K562 (cell line): Measurements from ENCODE around the gene PRRC2A. TPM values are rescaled to one million over a fixed set of nuclear protein-coding genes. Genes with fewer than 3 reads are reported as not detected.

Experiments
- BHLHE40 ChIP-seq: IDR thresholded peaks from 2 replicates; pipeline ENCODE4 v1.6.1; 2011; ENCODE audit warnings: low read length, improper control_type of control experiment
- CUX1 ChIP-seq: fragments of 200-800 bp; sonication (Bioruptor generic); IDR thresholded peaks from 2 replicates; pipeline ENCODE4 v1.6.1; 2016; ENCODE audit warnings: missing genetic modification characterization, missing compliant biosample characterization
- E2F5 ChIP-seq: sonication (generic); formaldehyde crosslinking; IDR thresholded peaks from 2 replicates; pipeline ENCODE4 v1.8.0; 2022; ENCODE audit warnings: mild to moderate bottlenecking, missing genetic modification reagents
- EP400 ChIP-seq: fragments of 450-650 bp; IDR thresholded peaks from 2 replicates; pipeline ENCODE4 v1.6.1; 2017; ENCODE audit warnings: antibody characterized with exemption, mild to moderate bottlenecking, moderate library complexity
- FOS ChIP-seq: IDR thresholded peaks from 3 replicates; pipeline ENCODE4 v1.6.1; 2011; ENCODE audit not compliant: insufficient read length; ENCODE audit errors: extremely low read depth
- FOXJ3 ChIP-seq: sonication (generic); formaldehyde crosslinking; IDR thresholded peaks from 2 replicates; pipeline ENCODE4 v1.4.0; 2020; ENCODE audit warnings: mild to moderate bottlenecking, missing genetic modification reagents
- HEY1 ChIP-seq: fragments of 250-450 bp; sonication (Bioruptor Pico); IDR thresholded peaks from 2 replicates; pipeline ENCODE4 v1.5.0; 2020; ENCODE audit warnings: mild to moderate bottlenecking, moderate library complexity, borderline replicate concordance
- JUN ChIP-seq, 2 experiments: sonication (generic) in 1 of 2; formaldehyde crosslinking in 1 of 2; IDR thresholded peaks; 2 replicates each; pipeline versions ENCODE4 v1.6.1 to v1.8.0; 2012 to 2022; ENCODE audit warnings: borderline replicate concordance in 2 of 2, mild to moderate bottlenecking in 2 of 2, improper control_type of control experiment in 1 of 2, low read depth in 1 of 2, low read length in 1 of 2, missing genetic modification reagents in 1 of 2
- MAFG ChIP-seq: fragments of 450-650 bp; conservative IDR thresholded peaks from 2 replicates; pipeline ENCODE4 v1.6.1; 2016; ENCODE audit warnings: missing genetic modification characterization, missing compliant biosample characterization
- MEF2D ChIP-seq: conservative IDR thresholded peaks from 2 replicates; pipeline ENCODE4 v1.6.1; 2016; ENCODE audit warnings: low read depth, missing genetic modification characterization, missing compliant biosample characterization
- SMC3 ChIP-seq: conservative IDR thresholded peaks from 2 replicates; pipeline ENCODE4 v1.6.1; 2011; ENCODE audit warnings: low read depth, low read length, improper control_type of control experiment; ENCODE audit not compliant: insufficient read depth
- TCF7 ChIP-seq: sonication (generic); IDR thresholded peaks from 2 replicates; pipeline ENCODE4 v1.6.1; 2016; ENCODE audit warnings: antibody characterized with exemption, borderline replicate concordance
- THRAP3 ChIP-seq: fragments of 450-650 bp; IDR thresholded peaks from 2 replicates; pipeline ENCODE4 v1.6.1; 2016; ENCODE audit warnings: mild to moderate bottlenecking, inconsistent platforms, borderline replicate concordance
- XRCC5 ChIP-seq: fragments of 200-400 bp; formaldehyde crosslinking; IDR thresholded peaks from 2 replicates; pipeline ENCODE4 v1.6.1; 2017; ENCODE audit warnings: low read depth, mild to moderate bottlenecking, low read length
- ZBTB33 ChIP-seq: sonication (generic); formaldehyde crosslinking; IDR thresholded peaks from 2 replicates; pipeline ENCODE4 v1.8.1; 2023; ENCODE audit warnings: mild to moderate bottlenecking, missing genetic modification reagents
- ZBTB8A ChIP-seq: fragments of 450-650 bp; IDR thresholded peaks from 2 replicates; pipeline ENCODE4 v1.6.1; 2018; ENCODE audit warnings: mild to moderate bottlenecking, moderate library complexity; ENCODE audit not compliant: partially characterized antibody
- ZNF23 ChIP-seq: fragments of 250-450 bp; sonication (Bioruptor Pico); IDR thresholded peaks from 2 replicates; pipeline ENCODE4 v1.4.0; 2020; ENCODE audit warnings: mild to moderate bottlenecking
- ZNF695 ChIP-seq: fragments of 450-650 bp; formaldehyde crosslinking; IDR thresholded peaks from 2 replicates; pipeline ENCODE4 v1.4.0; 2020; ENCODE audit warnings: mild to moderate bottlenecking, moderate library complexity
- ZNF696 ChIP-seq: fragments of 250-450 bp; sonication (Bioruptor Pico); conservative IDR thresholded peaks from 2 replicates; pipeline ENCODE4 v1.4.0; 2020; ENCODE audit warnings: mild to moderate bottlenecking, moderate library complexity
- ZNF785 ChIP-seq: fragments of 250-450 bp; sonication (Bioruptor Pico); IDR thresholded peaks from 2 replicates; pipeline ENCODE4 v1.4.0; 2020; ENCODE audit warnings: mild to moderate bottlenecking
- polyA plus RNA-seq, 8 experiments: library from polyadenylated mRNA; depleted of rRNA in 4 of 8; stranded (reverse) in 5 of 8; unstranded in 3 of 8; fragments of >200 nt; fragmentation: Nextera tagmentation in 2 of 8; fragmentation: Illumina TruSeq in 1 of 8; extraction: Ambion mirVana in 2 of 8; extraction: Trizol in 1 of 8; gene quantifications; 2 replicates each; pipeline versions ENCODE4 v1.2.1 to v1.2.3, GENCODE V29; 2011 to 2014; ENCODE audit warnings: inconsistent platforms in 1 of 8, missing spikeins in 1 of 8
- total RNA-seq, 7 experiments: library from RNA; depleted of rRNA in 6 of 7; stranded (reverse); fragments of >200 nt in 6 of 7; fragmentation: Illumina TruSeq in 2 of 7; extraction: Trizol in 2 of 7; gene quantifications; 2 replicates each; pipeline versions ENCODE4 v1.2.1 to v1.2.3, GENCODE V29; 2011 to 2021; ENCODE audit warnings: low replicate concordance in 1 of 7

PRRC2A gene
- total and polyA plus RNA-seq, 9 of the 15 experiments (the other 6 are each of a cell fraction or from before 2014, with no cell fraction given), result 1.0 to 332 (median 63.0) TPM

GRCh38 chr6:31663126-31663960 lies 42.8 kb downstream of the PRRC2A start (continued):
- TF ChIP-seq CUX1 (CRISPR knock-in tag) (no peak), XRCC5 (no peak), ZNF23 (CRISPR knock-in tag) (no peak), SMC3 (0 out of 2 replicates have a peak, but pooled peaks have one; percentile 13), FOS (no peak), E2F5 (CRISPR knock-in tag) (no peak), MEF2D (tag) (no peak), HEY1 (no peak), ZNF785 (CRISPR knock-in tag) (0 out of 2 replicates have a peak, but pooled peaks have one; percentile 3), BHLHE40 (no peak), MAFG (no peak), ZNF695 (CRISPR knock-in tag) (no peak), ZBTB8A (no peak), TCF7 (no peak), JUN (IDR thresholded peaks at IDR 0.05; ENCODE audit: borderline replicate concordance, low read depth, low read length) (no peak), JUN (CRISPR knock-in tag; IDR thresholded peaks at IDR 0.05; ENCODE audit: borderline replicate concordance) (no peak), THRAP3 (no peak), EP400 (no peak), FOXJ3 (CRISPR knock-in tag) (no peak), ZBTB33 (CRISPR knock-in tag) (no peak), ZNF696 (CRISPR knock-in tag) (0 out of 2 replicates have a peak, but pooled peaks have one; percentile 52)
